ENCODE data around the gene ELMO1. TPM values are rescaled to one million over a fixed set of nuclear protein-coding genes. Genes with fewer than 3 reads are reported as not detected.

The ELMO1 gene
- total and polyA plus RNA-seq, 10 of the 15 experiments (the other 5 are each of a cell fraction or from before 2014, with no cell fraction given), result 22.6 to 85.9 (median 56.6) TPM

DNA sequence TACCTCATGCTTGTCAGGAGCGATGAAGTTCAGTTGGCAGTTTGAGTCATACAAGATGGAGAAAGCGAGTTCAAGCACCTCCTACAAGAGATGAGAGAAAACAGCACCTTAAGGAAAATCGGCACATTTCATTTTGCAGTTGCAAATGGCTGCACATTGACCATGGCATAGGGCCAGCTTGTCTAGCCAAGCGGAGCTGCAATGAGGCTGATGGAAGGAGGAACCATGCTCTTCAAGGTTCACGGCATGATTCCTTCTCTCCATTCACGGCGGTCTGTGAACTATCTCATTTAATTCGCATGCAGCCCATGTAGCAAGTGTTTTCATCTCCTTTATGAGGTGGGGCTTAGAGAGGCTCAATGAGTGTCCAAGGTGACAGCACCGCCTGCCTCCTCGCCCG is 587.0 kb downstream of the ELMO1 start:
- Histone ChIP-seq H3K4me3 (no peak overlapping the region), H3K36me3 (ENCODE audit: control insufficient read depth in 2 of 2, insufficient read depth in 2 of 2, low read length in 1 of 2) (peaks cover 6 to 18% of the 10 kb centered on the region in 2 experiments), H3K4me2 (ENCODE audit: control insufficient read depth, insufficient read depth) (no peak overlapping the region), H3K4me1 (ENCODE audit: control insufficient read depth, insufficient read depth, low read length) (no peaks in the 10 kb centered on the region), H3K27ac (ENCODE audit: control insufficient read depth, insufficient read depth) (no peak overlapping the region), H3K27me3 (replicated peaks in 1 of 2; ENCODE audit: control insufficient read depth in 2 of 2, insufficient read depth in 2 of 2, low read length in 1 of 2) (no peaks in the 10 kb centered on the region), H4K20me1 (ENCODE audit: control insufficient read depth, insufficient read depth) (no peaks in the 10 kb centered on the region), H2AFZ (ENCODE audit: control insufficient read depth, low read depth, low read length) (no peak overlapping the region), H3K79me2 (ENCODE audit: control insufficient read depth, insufficient read depth, low read length) (no peaks in the 10 kb centered on the region), H3K9ac (ENCODE audit: control insufficient read depth, insufficient read depth, low read length) (no peak overlapping the region), H3K9me3 (replicated peaks; ENCODE audit: control insufficient read depth, insufficient read depth, low read length) (no peaks in the 10 kb centered on the region)
- ATAC-seq (no peak), DNase-seq (ENCODE audit: low read depth, low spot score) (no peak), FAIRE-seq (no peak)
- ChIA-PET CTCF (interaction anchor here (0.9 kb wide), 1 partner anchor 124 kb away, joined by 3 read pairs; no protein-coding TSS in a partner anchor), SMC1A (ENCODE audit: uncharacterized antibody, unreplicated experiment) (no interaction called here), POLR2A (no interaction called here), RAD21 (ENCODE audit: unreplicated experiment) (no interaction called here)
- BruUV-seq (replicated peaks), result no TSS peak
- WGBS (ENCODE audit: insufficient coverage, insufficient replicate concordance, low lambda C conversion rate, missing lambda C conversion rate), result 98% methylated on average over 11 of the region's 11 CpGs
- intact Hi-C loops (cut with micrococcal nuclease; ENCODE audit: unreplicated experiment), result no loop called here
- in situ Hi-C loops (cut with MboI), result no loop called here
- TF ChIP-seq SUPT20H (IDR thresholded peaks at IDR 0.05; ENCODE audit: borderline replicate concordance, control insufficient read depth, low read depth, low read length), result no peak
- TF ChIP-seq USF2 (IDR thresholded peaks at IDR 0.05; ENCODE audit: borderline replicate concordance, low read depth, low read length), result no peak
- TF ChIP-seq HDAC2 (IDR thresholded peaks at IDR 0.05), result no peak
- no peak for TF ChIP-seq ZBED1 (IDR thresholded peaks at IDR 0.05; ENCODE audit: borderline replicate concordance)
- TF ChIP-seq, protein P1, sequence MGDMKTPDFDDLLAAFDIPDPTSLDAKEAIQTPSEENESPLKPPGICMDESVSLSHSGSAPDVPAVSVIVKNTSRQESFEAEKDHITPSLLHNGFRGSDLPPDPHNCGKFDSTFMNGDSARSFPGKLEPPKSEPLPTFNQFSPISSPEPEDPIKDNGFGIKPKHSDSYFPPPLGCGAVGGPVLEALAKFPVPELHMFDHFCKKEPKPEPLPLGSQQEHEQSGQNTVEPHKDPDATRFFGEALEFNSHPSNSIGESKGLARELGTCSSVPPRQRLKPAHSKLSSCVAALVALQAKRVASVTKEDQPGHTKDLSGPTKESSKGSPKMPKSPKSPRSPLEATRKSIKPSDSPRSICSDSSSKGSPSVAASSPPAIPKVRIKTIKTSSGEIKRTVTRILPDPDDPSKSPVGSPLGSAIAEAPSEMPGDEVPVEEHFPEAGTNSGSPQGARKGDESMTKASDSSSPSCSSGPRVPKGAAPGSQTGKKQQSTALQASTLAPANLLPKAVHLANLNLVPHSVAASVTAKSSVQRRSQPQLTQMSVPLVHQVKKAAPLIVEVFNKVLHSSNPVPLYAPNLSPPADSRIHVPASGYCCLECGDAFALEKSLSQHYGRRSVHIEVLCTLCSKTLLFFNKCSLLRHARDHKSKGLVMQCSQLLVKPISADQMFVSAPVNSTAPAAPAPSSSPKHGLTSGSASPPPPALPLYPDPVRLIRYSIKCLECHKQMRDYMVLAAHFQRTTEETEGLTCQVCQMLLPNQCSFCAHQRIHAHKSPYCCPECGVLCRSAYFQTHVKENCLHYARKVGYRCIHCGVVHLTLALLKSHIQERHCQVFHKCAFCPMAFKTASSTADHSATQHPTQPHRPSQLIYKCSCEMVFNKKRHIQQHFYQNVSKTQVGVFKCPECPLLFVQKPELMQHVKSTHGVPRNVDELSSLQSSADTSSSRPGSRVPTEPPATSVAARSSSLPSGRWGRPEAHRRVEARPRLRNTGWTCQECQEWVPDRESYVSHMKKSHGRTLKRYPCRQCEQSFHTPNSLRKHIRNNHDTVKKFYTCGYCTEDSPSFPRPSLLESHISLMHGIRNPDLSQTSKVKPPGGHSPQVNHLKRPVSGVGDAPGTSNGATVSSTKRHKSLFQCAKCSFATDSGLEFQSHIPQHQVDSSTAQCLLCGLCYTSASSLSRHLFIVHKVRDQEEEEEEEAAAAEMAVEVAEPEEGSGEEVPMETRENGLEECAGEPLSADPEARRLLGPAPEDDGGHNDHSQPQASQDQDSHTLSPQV (IDR thresholded peaks at IDR 0.05), result no peak
- TF ChIP-seq, protein P2, sequence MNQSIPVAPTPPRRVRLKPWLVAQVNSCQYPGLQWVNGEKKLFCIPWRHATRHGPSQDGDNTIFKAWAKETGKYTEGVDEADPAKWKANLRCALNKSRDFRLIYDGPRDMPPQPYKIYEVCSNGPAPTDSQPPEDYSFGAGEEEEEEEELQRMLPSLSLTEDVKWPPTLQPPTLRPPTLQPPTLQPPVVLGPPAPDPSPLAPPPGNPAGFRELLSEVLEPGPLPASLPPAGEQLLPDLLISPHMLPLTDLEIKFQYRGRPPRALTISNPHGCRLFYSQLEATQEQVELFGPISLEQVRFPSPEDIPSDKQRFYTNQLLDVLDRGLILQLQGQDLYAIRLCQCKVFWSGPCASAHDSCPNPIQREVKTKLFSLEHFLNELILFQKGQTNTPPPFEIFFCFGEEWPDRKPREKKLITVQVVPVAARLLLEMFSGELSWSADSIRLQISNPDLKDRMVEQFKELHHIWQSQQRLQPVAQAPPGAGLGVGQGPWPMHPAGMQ (IDR thresholded peaks at IDR 0.05; ENCODE audit: borderline replicate concordance), result no peak
- TF ChIP-seq ZNF217 (IDR thresholded peaks at IDR 0.05), result no peak
- TF ChIP-seq ZZZ3 (IDR thresholded peaks at IDR 0.05; ENCODE audit: control insufficient read depth, insufficient read length, low read depth), result no peak
- no peak for TF ChIP-seq SRF (IDR thresholded peaks at IDR 0.05; ENCODE audit: low read depth in 2 of 2, low read length in 2 of 2)
- no peak for TF ChIP-seq TARDBP (IDR thresholded peaks at IDR 0.05; ENCODE audit: borderline replicate concordance)
- no peak for TF ChIP-seq TCF7 (IDR thresholded peaks at IDR 0.05; ENCODE audit: borderline replicate concordance)
- no peak for TF ChIP-seq USF1 (IDR thresholded peaks at IDR 0.05; ENCODE audit: borderline replicate concordance, extremely low read length, insufficient read depth, low read depth, low read length)
- TF ChIP-seq, protein P3, sequence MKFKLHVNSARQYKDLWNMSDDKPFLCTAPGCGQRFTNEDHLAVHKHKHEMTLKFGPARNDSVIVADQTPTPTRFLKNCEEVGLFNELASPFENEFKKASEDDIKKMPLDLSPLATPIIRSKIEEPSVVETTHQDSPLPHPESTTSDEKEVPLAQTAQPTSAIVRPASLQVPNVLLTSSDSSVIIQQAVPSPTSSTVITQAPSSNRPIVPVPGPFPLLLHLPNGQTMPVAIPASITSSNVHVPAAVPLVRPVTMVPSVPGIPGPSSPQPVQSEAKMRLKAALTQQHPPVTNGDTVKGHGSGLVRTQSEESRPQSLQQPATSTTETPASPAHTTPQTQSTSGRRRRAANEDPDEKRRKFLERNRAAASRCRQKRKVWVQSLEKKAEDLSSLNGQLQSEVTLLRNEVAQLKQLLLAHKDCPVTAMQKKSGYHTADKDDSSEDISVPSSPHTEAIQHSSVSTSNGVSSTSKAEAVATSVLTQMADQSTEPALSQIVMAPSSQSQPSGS (IDR thresholded peaks at IDR 0.05; ENCODE audit: low read length), result no peak
- TF ChIP-seq, protein P4, sequence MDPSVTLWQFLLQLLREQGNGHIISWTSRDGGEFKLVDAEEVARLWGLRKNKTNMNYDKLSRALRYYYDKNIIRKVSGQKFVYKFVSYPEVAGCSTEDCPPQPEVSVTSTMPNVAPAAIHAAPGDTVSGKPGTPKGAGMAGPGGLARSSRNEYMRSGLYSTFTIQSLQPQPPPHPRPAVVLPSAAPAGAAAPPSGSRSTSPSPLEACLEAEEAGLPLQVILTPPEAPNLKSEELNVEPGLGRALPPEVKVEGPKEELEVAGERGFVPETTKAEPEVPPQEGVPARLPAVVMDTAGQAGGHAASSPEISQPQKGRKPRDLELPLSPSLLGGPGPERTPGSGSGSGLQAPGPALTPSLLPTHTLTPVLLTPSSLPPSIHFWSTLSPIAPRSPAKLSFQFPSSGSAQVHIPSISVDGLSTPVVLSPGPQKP (IDR thresholded peaks at IDR 0.05; ENCODE audit: low read depth, low read length), result no peak
- TF ChIP-seq HDGF (IDR thresholded peaks at IDR 0.05), result no peak

Measured in GM12878 (cell line).